HG03175 (cell line): ENCODE measurements around the gene NSUN4.
"Not testable (repeated sequence)": the region's sequence is repeated elsewhere in the genome, so short reads cannot be mapped to it uniquely, and the experiment has no call there.

Source experiments
- ATAC-seq: cut with Tn5 transposase; IDR thresholded peaks from one replicate; pipeline ENCODE4 v1.9.1; 2021; ENCODE audit warnings: mild to moderate bottlenecking, moderate library complexity; ENCODE audit not compliant: unreplicated experiment

NSUN4 gene

GRCh38 chr1:46364612-46365011, 24.0 kb downstream of the NSUN4 start:
- ATAC-seq: no peak

GRCh38 chr1:46365796-46366195, 25.2 kb downstream of the NSUN4 start:
- not testable (repeated sequence) for ATAC-seq

GRCh38 chr1:46367072-46367471, 26.5 kb downstream of the NSUN4 start:
- no peak for ATAC-seq

GRCh38 chr1:46367701-46368100, 27.1 kb downstream of the NSUN4 start:
- ATAC-seq: not testable (repeated sequence)

- no peak for ATAC-seq
Measured at GRCh38 chr1:46368791-46369190, 28.2 kb downstream of the NSUN4 start.

GRCh38 chr1:46369542-46370213, 29.1 kb downstream of the NSUN4 start:
- peak; percentile 12 for ATAC-seq

- peak; percentile 56 for ATAC-seq
Measured at GRCh38 chr1:46370214-46370633, 29.6 kb downstream of the NSUN4 start.

GRCh38 chr1:46372431-46372830, 31.8 kb downstream of the NSUN4 start:
- ATAC-seq: no peak

GRCh38 chr1:46379996-46380395, 39.4 kb downstream of the NSUN4 start:
- ATAC-seq: no peak

GRCh38 chr1:46380508-46380907, 39.9 kb downstream of the NSUN4 start:
- ATAC-seq: no peak

GRCh38 chr1:46393510-46393909, 52.9 kb downstream of the NSUN4 start:
- no peak for ATAC-seq

- ATAC-seq: no peak
Measured at GRCh38 chr1:46394108-46394871, 53.7 kb downstream of the NSUN4 start, which contains the start of gene FAAH. Gene FAAH, plus strand, starts transcription at chr1:46394317. Its CDS starts 32 bp downstream, at chr1:46394349.

- ATAC-seq: no peak
Measured at GRCh38 chr1:46394872-46395465, 54.4 kb downstream of the NSUN4 start.

- no peak for ATAC-seq
Measured at GRCh38 chr1:46396441-46397398, 56.1 kb downstream of the NSUN4 start.

- ATAC-seq: no peak
Measured at GRCh38 chr1:46399307-46399706, 58.7 kb downstream of the NSUN4 start.

GRCh38 chr1:46400421-46400820, 59.8 kb downstream of the NSUN4 start:
- ATAC-seq: no peak

GRCh38 chr1:46401154-46401913, 60.7 kb downstream of the NSUN4 start:
- no peak for ATAC-seq

- ATAC-seq: no peak
Measured at GRCh38 chr1:46401964-46402626, 61.5 kb downstream of the NSUN4 start.

GRCh38 chr1:46403916-46404315, 63.3 kb downstream of the NSUN4 start:
- ATAC-seq: no peak
